Astrocyte of the spinal cord (primary cell): ENCODE measurements around the gene CLDN9.

ENCODE experiments used
- DNase-seq: peaks from one replicate; pipeline ENCODE4 v3.0.0; 2011; ENCODE audit warnings: low read depth, low spot score
- H3K4me3 ChIP-seq: 2 replicates; pipeline ENCODE4 v1.5.1; 2011; ENCODE audit warnings: low read depth, mild to moderate bottlenecking, low read length, moderate library complexity
- CTCF ChIP-seq: IDR thresholded peaks from 2 replicates; pipeline ENCODE4 v1.5.1; 2012; ENCODE audit warnings: low read depth, mild to moderate bottlenecking, low read length, inconsistent platforms
- in situ Hi-C: cut with HindIII; loops from 2 replicates; pipeline ENCODE4 v1.10.0; 2017; ENCODE audit warnings: low sequenced_read_pairs

Gene CLDN9

GRCh38 chr16:3015865-3016521 lies 3.3 kb downstream of the CLDN9 start:
- in situ Hi-C loops, result no loop called here
- H3K4me3 ChIP-seq, result no peak overlapping the region
- no peak for DNase-seq
- TF ChIP-seq CTCF, result no peak

- in situ Hi-C loops, result no loop called here
- no peak for DNase-seq
- H3K4me3 ChIP-seq, result no peak overlapping the region
- no peak for TF ChIP-seq CTCF
Observed at GRCh38 chr16:3017344-3017743, 4.6 kb downstream of the CLDN9 start.

GRCh38 chr16:3017794-3018506 lies 5.2 kb downstream of the CLDN9 start, which contains the start of gene CLDN6:
TSS of gene CLDN6 (minus strand) at chr16:3018183. CDS start at chr16:3016021, 2,162 bp downstream.
- no peak for DNase-seq
- peak; percentile 46 for TF ChIP-seq CTCF
- H3K4me3 ChIP-seq, result no peak within 1 kb of the TSS
- in situ Hi-C loops, result no loop called here

- no peak for DNase-seq
- H3K4me3 ChIP-seq, result peak overlapping the region; percentile 80
- TF ChIP-seq CTCF, result no peak
- in situ Hi-C loops, result no loop called here
Observed at GRCh38 chr16:3019594-3020246, 7.0 kb downstream of the CLDN9 start.

GRCh38 chr16:3020247-3020603 lies 7.5 kb downstream of the CLDN9 start, which contains the start of gene TNFRSF12A:
TSS of gene TNFRSF12A (plus strand) at chr16:3020368. CDS start at chr16:3020398, 30 bp downstream.
- TF ChIP-seq CTCF, result no peak
- DNase-seq, result peak; percentile 80
- H3K4me3 ChIP-seq, result peak within 1 kb of the TSS; percentile 80
- in situ Hi-C loops, result no loop called here

- in situ Hi-C loops, result no loop called here
- DNase-seq, result peak; percentile 91
- TF ChIP-seq CTCF, result no peak
- peak overlapping the region; percentile 80 for H3K4me3 ChIP-seq
Observed at GRCh38 chr16:3020604-3021448, 8.1 kb downstream of the CLDN9 start.
